ENCODE data around the gene CTXN1.
"Not testable (repeated sequence)": the region's sequence is repeated elsewhere in the genome, so short reads cannot be mapped to it uniquely, and the experiment has no call there.

DNA sequence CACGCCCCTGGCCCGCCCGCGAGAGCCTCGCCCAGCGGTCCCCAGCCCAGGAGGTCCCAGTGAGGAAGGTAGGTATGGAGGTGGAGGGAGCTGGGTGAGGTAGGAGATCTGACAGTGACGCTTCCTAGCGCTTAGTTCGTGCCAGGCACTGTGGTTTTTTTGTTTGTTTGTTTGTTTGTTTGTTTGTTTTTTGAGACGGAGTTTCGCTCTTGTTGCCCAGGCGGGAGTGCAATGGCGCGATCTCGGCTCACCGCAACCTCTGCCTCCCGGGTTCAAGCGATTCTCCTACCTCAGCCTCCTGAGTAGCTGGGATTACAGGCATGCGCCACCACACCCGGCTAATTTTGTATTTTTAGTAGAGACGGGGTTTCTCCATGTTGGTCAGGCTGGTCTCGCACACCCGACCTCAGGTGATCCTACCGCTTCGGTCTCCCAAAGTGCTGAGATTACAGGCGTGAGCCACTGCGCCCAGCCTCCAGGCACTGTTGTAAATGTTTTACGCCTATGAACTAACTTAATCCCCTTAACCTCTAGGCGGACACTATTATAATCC is 7.8 kb downstream of the CTXN1 start:
- TF ChIP-seq, protein P1, sequence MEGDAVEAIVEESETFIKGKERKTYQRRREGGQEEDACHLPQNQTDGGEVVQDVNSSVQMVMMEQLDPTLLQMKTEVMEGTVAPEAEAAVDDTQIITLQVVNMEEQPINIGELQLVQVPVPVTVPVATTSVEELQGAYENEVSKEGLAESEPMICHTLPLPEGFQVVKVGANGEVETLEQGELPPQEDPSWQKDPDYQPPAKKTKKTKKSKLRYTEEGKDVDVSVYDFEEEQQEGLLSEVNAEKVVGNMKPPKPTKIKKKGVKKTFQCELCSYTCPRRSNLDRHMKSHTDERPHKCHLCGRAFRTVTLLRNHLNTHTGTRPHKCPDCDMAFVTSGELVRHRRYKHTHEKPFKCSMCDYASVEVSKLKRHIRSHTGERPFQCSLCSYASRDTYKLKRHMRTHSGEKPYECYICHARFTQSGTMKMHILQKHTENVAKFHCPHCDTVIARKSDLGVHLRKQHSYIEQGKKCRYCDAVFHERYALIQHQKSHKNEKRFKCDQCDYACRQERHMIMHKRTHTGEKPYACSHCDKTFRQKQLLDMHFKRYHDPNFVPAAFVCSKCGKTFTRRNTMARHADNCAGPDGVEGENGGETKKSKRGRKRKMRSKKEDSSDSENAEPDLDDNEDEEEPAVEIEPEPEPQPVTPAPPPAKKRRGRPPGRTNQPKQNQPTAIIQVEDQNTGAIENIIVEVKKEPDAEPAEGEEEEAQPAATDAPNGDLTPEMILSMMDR (IDR thresholded peaks at IDR 0.05; ENCODE audit: low read depth, low read length), result not testable (repeated sequence)
- not testable (repeated sequence) for TF ChIP-seq EZH2phosphoT487 (IDR thresholded peaks at IDR 0.05; ENCODE audit: low read depth)

Measured in OCI-LY3 (cell line).